Stimulated activated CD4-positive, alpha-beta T cell treated with anti-CD3 and anti-CD28 coated beads, Interleukin-15, amount 100 ng/mL, for 24 hours (primary cell): ENCODE measurements around the gene PIK3R2.

ENCODE experiments used
- DNase-seq: peaks from one replicate; pipeline ENCODE4 v3.0.0-alpha.2; 2020

PIK3R2 gene

GRCh38 chr19:18126097-18126496, 26.9 kb upstream of the PIK3R2 start:
- no peak for DNase-seq

- DNase-seq = no peak
Observed at GRCh38 chr19:18128044-18128443, 24.9 kb upstream of the PIK3R2 start.

GRCh38 chr19:18128805-18129204, 24.2 kb upstream of the PIK3R2 start:
- no peak for DNase-seq

- no peak for DNase-seq
Observed at GRCh38 chr19:18130523-18131242, 22.3 kb upstream of the PIK3R2 start.

- DNase-seq = peak; percentile 35
Observed at GRCh38 chr19:18131841-18132596, 20.9 kb upstream of the PIK3R2 start.

GRCh38 chr19:18135712-18136584, 17.0 kb upstream of the PIK3R2 start:
- no peak for DNase-seq

GRCh38 chr19:18137242-18137641, 15.7 kb upstream of the PIK3R2 start:
- no peak for DNase-seq

- DNase-seq = no peak
Observed at GRCh38 chr19:18137657-18138339, 15.2 kb upstream of the PIK3R2 start.

- DNase-seq = no peak
Observed at GRCh38 chr19:18140473-18140872, 12.5 kb upstream of the PIK3R2 start.

GRCh38 chr19:18141031-18141430, 11.9 kb upstream of the PIK3R2 start:
- DNase-seq = no peak

GRCh38 chr19:18143902-18144301, 9.1 kb upstream of the PIK3R2 start:
- no peak for DNase-seq

- DNase-seq = no peak
Observed at GRCh38 chr19:18144361-18144760, 8.6 kb upstream of the PIK3R2 start.

- no peak for DNase-seq
Observed at GRCh38 chr19:18144906-18145305, 8.1 kb upstream of the PIK3R2 start.

GRCh38 chr19:18145391-18145999, 7.5 kb upstream of the PIK3R2 start:
- DNase-seq = no peak

- no peak for DNase-seq
Observed at GRCh38 chr19:18147396-18147795, 5.6 kb upstream of the PIK3R2 start.

GRCh38 chr19:18149596-18149975, 3.4 kb upstream of the PIK3R2 start:
- no peak for DNase-seq

GRCh38 chr19:18150776-18151624, 2.0 kb upstream of the PIK3R2 start:
- no peak for DNase-seq

- DNase-seq = peak; percentile 99
Observed at GRCh38 chr19:18152442-18152816, 534 bp upstream of the PIK3R2 start.

GRCh38 chr19:18153556-18154134, 682 bp downstream of the PIK3R2 start:
- DNase-seq = peak; percentile 58

- no peak for DNase-seq
Observed at GRCh38 chr19:18155095-18156087, 2.4 kb downstream of the PIK3R2 start.
